Fibroblast of gingiva (primary cell): ENCODE data around the gene C11orf58.

Experiments
- DNase-seq: peaks from one replicate; pipeline ENCODE4 v3.0.0-alpha.2; 2011; ENCODE audit warnings: low read depth

The C11orf58 gene

DNA sequence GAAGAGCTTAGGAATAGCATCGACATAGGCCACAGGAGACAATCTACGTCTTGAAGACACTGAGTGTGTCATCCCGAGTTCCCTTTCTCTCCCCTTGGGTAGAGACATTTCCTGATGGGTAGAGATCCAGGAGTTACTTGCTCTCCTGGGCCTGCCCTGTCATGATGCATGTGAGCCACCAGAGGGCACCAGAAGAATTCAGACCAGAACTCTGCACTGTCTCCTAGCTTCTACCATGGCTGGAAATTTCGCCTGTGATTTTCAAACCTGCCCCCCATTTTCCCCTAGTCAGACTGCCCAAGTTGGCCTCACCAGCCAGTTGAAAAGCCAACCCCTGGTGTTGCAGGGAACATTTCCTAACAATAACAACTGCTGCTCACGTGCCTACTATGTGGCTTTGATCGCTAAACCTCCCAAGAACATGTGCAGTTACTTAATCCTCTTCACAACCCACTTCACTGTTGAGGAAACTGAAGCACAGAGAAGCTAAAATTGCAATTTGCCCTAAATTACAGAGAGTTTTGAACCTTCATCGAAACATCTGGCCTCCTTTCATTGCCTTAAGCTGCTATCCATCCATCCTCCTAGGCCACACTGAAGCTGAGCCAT lies 47.2 kb downstream of the C11orf58 start:
- DNase-seq: peak; percentile 66

DNA sequence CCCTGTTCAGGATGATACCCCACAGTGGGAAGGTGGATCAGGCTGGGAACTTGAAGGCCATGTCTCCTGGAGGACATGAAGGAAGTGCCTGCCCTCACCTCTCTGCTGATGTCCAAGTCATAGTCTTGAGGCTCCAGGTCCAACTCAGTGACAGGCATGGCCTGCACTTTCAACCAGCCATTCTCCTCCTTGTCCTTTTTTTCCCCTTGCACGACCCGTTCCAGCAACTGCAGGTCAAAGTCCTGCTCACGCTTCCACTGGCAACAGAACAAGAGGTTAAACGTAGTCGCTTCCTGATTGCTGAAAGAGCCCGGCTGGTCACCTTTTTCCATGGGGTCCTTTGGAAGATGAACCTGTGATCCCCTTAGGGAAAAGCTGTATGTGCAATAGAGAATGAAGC lies 47.7 kb downstream of the C11orf58 start:
- no peak for DNase-seq

DNA sequence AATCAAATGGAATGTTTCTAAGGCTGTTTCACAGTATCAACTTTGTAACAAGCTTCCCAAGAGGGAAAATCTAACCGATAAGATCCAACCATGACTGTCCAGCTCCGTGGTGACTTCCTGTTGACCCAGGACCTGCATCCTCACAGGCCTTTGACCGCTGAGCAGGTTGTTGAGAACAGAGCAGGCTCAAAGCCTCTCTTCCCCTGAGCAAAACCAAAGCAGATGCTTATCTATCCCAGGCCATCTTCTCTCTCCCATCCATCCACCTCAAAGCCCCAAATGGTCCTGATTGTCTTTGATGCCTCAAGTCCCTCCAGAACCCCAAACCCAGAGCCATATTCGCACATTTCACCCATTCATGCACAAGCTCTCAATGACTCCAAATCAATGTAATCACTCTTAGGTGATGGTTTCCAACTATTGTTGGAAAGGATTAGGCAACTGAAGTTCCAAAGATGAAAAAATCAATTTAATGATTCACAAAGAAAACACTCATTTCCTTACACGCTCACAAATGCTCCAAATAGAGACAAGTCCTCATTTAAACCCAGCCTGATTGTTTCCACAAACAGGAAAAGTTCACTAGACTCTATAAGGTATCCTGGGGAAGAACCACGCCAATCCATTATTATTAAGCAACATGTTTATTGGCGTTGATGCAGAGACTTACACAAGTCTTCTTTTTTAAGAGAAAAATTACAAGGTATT lies 48.7 kb downstream of the C11orf58 start:
- DNase-seq: peak; percentile 21

DNA sequence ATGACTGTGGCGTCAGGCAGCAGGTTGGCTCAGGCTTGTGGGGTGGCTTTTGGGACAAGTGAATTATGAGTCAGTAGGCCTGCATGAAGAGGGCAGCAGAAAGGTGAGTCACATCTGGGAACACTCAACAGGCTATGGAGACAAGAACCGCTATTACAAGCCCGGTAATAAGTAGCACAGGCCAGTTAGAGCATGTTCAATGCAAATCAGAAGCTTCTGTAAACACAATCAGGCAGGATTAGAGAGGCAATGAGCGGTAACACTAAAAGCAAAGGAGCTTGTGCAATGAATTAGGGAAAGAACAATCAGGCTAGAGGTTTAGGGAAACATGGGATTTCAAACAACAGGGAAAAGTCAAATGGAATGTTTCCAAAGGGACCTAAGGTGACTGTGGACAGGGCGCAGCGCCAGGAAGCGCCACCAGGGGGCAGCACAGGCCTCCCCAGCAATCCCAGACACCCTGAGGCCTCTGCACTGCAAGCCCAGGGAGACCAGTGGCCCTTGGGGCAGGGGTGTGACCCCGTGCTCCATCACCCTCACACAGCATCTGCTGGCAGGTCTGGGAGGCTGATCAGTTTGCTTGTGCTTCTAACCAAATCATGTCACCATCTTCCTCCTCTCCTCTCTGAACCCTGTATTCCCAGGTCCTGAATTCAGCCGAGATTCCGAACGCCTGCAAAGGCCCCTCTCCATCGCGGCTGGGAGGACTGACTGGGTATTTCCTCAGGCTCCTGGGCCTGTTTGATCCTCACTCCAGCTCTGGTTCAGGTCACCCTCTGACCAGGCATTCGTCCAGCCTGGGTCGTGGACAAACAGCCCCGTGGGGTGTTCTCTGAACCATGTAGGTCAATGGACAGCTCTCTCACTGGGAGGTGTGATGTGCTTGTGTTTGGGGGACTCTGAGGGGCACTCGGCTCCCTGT lies 50.0 kb downstream of the C11orf58 start:
- peak; percentile 69 for DNase-seq

DNA sequence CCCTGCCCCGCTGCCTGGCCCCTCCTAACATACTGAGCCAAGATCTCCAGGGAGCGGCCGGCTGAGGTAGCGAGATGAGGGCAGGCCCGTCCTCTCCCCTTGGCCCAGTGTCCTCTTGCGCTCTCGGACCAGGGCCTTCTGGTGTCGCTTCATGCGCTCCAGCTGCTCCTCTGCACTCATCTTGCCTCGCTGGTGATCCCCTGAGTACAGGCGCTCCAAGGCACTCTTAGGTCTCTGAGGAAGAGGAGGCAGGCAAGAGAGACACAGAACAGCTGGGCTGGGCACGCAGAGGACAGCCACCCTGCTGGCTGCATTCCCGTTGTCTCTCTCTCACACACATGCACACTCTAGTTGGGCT lies 50.6 kb downstream of the C11orf58 start:
- DNase-seq: no peak

DNA sequence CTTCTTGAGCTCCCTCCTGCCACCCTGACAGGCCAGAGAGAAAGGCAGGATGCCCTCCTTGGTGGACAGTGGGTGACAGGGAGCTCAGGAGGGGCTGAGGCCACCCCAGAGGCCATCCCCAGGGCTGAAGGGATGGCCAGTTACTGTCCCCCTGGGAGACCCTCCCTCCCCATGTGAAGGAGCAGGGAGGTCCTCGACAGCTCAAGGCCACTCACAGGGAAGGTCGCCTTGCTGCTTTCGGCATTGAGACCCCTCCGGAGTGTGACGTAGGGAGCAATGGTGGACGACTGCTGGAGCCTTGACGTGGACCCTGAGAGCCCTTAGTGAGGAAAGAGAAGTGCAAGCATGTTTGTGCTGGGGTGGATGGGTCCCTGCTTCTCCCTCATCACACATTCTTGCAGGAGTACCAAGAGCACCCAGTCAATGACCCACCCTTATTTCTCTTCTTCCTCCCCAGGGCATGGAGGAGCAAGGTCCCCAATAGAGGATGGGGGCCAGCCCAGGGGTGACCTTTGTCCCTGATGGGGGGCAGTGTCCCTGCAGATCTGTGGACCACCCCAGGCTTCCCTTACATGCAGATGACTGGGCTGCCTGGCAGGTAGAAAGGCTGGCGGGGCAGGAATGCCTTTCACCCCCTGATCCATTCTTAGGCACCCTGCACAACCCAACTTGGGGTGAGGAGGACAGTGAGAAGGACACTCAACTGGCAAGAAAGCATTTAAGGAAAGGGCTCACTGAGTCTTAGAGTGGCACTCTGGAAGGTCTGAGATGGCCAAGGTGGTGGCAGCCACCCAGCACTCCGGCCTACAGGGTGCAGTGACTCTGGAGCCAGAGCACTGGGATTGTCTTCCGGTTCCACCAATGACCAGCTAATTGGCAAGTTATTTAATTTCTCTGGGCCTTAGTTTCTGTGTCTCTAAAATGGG lies 51.4 kb downstream of the C11orf58 start:
- DNase-seq: no peak

DNA sequence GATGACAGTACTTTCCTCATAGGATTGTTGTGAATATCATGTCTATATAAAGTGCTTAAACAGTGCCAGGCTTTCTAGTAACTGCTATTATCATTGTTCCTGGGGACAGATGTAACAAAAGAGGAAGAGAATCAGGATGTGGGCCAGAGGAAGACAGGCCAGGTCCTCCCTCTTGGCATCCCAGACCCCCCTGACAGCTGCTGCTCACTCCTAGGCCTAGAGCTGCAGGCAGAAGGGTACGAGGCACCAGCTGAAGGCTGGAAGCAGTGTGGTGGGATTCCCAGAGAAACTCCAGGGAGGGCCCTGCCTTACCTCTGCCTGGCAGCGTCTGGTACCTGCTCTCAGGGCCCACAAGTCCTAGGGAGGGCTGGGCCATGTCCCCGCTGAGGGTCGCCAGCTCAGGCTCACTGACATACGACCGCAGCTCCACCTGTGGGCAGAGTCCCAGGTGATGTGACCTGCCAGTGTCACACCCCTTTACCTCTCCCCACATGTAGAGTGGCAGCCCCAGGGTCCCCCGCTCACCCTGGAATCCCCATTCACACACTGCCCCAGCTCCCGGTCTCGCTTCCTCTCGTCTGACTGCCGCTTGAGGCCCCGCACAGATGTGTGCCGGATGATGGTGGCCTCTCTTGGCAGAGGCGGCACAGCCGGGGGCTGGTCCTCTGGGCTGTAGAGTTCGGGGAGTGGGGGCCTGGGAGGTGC lies 52.2 kb downstream of the C11orf58 start:
- no peak for DNase-seq

DNA sequence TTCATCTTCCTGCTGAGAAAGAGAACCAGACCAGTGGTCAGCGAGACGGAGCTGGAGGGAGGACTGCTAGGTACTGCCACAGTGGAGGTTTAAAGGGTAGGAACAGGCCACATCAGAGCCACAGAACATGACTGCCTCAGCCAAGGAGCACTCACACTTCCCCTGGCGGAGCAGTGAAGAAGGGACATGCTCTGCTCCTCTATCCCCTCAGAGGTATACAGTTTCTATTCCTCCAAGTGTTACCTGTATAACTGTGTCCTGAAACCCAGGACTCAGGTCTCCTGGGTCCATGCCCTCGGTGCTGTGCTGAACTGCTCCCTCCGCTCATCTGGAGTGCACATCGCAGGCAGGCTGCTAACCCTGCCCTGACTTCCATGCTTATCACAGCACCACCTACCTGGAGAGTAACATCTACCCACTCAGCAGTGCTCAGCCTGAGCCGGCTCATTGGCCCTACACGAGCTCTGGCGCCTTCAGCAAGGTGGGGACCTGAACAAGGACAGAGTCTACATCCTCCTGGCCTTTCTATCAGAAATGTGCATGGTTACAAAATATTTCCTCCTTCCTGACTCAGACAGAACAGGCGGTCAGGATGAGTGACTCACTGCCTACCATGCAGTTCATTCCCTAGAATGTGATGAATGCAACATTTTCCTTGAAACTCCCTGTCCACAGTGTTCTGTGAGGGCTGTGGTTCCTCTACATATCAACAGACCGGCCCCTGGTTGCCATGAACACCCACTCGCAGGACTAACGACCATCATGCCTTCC lies 52.9 kb downstream of the C11orf58 start:
- peak; percentile 83 for DNase-seq

DNA sequence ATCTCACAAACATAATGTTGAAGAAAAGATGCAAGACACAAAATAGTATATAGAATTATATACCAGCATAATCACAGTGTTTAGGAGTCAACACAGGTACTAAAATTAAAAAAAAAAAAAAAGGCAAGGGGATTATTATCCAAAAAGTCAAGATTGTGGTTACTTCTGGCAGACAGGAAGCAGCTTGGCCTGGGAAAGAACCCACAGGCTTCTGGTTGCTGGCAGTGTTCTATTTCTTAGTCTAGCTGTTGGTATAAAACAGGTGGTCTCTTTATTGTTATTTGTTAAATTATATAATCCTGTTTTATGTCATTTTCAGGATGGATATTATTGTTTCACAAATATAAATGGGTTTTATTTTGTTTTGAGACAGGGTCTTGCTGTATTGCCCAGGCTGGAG lies 54.0 kb downstream of the C11orf58 start:
- no peak for DNase-seq

DNA sequence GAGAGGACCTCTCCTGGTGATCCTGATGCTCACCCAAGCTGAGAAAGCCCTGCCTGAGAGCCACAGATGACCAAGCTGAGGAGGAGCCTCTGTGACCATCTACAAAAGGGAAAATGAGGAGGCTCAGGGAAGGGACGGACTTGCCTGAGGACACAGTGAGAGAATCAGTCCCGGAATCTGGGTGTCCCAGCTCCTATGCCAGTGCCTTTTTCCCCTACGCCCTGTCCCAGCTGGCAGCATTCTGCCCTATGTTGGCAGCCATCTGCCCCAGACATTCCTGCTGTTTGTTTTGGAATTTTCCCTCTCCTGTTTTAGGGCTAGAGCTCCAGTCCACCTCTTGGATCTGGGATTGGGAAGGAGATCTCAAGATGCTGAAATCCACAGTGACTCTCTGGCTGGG lies 54.6 kb downstream of the C11orf58 start:
- DNase-seq: no peak

DNA sequence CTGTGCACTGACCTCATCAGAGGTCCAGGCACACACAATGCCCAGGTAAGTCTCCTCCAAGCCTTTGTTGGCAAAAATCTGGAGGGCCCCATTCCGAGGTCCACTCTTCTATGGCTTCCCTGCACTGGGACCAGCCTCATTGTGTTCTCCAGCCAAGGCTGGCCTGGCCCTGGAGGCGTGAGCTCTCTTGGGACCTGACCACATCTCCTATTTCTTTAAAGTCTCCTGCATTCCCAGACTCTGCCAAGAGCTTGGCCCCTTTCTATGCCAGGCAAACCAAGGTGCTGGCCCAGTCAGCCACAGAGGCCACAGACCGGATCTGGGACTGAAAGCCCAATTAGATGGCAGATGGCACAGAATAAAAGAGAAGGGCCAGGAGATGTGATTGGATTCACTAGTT lies 55.1 kb downstream of the C11orf58 start:
- DNase-seq: no peak

DNA sequence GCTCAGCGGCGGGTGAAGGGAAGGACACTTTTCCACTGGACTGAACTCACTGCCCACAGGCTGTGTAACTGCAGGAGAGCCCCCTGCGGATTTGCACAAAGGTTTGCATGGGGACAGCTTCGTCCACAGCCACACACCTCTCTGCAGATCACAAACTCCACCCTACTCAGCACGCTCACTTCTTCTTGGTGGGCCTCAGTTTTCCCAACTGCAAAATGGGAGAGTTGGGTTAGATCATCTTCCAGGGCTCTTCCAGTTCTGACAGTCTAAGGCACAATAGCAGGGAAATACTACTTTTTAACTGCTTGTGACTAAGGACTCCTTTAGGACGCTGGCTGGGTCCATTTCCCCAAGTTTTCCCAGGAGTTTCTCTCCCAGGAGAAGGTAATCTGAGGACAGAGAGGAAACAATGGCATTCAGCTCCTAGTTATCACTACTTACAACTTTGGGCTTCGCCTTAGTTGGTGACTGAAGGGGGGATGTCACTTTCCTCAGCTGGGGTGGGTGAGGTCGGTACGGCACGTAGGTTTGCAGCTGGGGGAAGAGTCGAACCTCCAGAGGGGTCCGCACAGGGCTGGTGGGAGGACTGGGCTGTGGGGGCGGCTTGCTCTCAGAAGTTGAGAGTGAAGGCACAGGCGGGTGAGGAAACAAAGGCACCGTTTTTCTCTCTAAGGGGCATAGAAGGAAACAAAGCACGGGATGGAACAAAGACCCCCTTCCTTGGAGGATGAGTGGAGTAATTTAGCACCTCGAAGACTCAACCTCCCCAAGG lies 55.8 kb downstream of the C11orf58 start:
- DNase-seq: no peak

DNA sequence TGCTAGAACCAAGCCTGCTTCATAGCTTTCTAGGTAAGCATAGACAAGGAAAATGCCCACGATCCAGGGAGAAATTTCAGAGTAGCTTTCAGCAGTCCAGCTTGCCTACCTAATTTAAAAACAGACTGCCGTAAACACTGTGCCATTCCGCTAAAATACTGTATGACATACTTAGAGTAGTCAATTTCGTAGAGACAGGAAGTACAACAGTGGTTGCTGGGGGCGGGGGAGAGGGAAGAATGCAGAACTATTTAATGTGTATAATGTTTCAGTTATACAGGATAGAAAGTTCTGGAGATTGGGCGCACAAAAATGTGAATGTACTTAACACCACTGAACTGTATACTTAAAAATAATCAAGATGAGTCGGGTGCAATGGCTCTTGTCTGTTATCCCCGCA lies 56.7 kb downstream of the C11orf58 start:
- DNase-seq: no peak

DNA sequence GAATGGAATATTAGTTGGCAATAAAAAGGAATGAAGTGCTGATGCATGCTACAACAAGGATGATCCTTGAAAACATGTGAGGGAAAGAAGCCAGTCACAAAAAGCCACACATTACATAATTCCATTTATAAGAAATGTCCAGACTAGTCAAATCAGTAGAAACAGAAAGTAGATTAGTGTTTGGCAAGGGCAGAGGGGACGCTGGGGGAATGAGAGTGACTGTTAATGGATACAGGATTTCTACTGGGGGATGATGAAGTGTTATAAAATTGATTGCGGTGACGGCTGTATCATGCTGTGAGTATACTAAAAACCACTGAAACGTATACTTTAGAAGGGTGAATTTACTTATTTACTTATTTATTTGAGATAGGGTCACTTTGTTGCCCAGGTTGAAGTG lies 57.9 kb downstream of the C11orf58 start:
- no peak for DNase-seq

DNA sequence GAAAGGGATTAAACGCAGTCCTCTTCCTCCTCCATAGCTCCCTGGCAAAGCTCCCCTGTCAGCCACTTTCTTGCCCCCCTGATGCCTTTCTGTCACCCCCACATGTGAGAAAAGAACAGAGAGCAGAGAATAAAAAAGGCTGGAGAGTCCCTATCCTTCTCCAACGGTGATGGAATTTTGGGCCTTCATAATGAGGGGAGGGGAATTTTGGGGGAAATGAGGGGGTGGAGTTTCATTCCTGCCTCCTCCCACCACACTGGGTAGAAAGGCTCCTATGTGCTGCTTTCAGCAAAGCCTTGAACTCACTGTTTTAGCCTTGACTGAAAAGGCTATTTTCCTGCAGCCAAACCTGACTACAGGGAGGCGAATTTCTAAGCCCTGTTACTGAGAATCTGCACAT lies 59.3 kb downstream of the C11orf58 start:
- no peak for DNase-seq

DNA sequence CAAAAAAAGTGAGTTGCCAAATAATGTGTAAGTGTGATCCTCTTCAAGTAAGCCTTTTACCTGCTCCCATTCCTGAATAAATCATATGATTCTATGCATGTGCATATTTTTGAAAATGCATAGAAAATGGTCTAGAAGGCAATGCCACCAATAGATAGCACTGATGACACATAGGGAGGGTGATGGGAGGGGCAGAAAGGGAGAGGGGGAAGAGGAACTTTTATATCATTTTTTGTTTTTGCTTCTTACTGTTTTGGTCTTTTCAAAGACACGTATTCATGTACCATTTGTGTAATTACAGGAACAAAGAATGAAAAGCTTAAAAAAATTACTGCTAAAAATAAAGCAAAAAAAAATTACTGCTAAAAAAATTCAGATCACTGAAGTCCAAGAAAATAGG lies 60.8 kb downstream of the C11orf58 start:
- DNase-seq: no peak

DNA sequence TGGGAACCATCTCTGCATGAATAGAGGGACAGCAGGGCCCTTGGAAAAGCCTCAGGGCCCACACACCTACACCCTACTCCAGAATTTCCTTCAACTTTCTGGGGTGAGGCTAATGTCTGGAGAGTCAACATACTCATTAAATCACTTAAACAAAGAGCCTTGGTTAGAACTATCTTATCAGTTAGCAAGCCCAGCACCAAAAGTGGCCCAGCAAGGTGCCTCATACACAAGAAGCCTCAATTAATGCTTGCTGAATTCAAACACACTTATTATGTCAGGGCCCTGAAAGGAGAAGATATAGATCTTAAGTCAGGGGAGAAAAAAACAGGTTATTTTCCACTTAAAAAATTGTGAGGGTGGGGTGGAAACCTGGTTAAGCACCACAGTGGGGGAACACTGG lies 61.4 kb downstream of the C11orf58 start:
- DNase-seq: no peak

DNA sequence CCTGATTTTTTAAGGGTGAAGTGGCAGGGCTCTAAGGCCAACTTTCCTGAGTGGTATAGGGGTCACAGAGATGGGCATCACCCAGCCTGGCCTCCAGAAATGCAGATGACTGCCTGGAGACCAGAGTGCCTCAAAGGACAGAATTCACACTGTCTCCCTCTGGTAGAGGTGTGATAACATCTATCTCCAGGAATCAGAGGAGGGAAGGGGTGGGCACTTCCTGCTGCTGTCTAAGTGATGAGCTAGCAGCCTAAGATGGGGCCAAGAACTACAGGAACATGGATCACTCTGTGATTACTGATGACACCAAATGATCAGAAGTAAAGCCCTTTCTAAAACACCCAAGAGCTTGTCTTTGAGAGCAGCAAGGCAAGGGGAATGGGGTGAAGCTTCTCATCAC lies 61.9 kb downstream of the C11orf58 start:
- no peak for DNase-seq

DNA sequence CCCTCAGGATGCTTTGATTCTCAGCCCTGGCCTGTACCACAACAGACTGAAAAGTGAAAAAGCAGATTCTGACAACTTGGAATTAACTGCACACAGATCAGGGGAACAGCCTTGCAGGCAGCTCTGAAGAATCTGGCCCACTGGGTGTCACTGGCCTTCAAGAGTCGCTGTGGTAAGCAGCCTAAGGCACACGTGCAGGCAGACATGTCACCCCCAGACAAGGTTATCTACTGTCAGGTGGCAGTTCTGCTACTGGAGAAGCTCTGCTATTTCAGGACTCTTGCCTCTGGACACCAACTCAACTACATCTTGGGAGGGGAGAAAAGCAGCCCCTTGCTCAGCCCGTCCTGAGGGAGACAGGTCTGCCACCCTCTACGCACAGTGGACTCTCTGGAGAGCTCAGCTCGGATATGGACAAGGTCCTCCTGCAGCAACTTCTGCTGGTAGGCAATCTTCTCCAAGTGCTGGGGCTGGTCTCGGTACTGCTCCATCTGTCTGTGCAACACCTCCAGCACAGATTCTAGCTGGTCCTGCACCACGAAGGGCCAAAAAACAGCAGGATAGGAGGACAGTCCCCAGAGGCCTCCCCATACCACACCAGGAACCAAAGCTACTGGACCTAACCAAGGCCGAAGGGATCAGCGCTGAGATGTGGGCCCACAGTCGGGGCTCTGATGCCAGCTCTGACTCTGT lies 63.0 kb downstream of the C11orf58 start:
- DNase-seq: no peak
